ENCODE data around the gene SPAAR. TPM values are rescaled to one million over a fixed set of nuclear protein-coding genes. Genes with fewer than 3 reads are reported as not detected.
A peak's percentile ranks its signal among the peaks of the same experiment; 100 is the strongest.

SPAAR gene
- total RNA-seq, 1 experiment from 2014 or later, result 0.72 TPM

DNA sequence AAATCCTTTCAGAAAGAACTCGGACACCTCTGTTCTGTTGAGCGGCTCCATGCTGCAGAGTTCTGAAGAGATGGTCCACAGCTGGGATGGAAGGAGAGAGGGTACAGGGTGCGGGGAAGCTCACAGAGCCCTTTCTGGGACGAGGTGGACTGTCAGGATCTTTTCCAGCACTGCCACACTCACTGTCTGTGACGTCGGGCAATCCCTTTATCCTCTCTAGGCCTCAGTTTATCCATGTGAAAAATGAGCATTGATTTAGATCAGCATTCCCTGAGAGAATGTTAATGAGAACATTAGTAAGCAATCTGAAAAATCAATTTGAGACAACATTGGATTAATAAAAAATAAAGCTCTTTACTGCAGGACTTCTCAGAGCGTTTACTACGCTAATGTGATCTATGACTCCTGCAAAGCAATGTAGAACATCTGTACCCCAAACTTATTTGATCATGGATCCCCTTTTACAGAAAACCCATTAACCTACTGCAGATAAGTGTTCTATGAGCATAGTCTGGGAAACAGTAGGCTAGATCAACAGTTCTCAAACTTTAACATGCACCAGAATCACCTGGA, 38.9 kb upstream of the SPAAR start, which contains the start of gene OR13J1:
TSS of gene OR13J1 (minus strand) at position 51 of the 573 bp plus-strand sequence. CDS start at position 51, 0 bp downstream.
- no peak within 1 kb of the TSS for H2AFZ ChIP-seq
- no TSS peak for BruUV-seq (replicated peaks)
- H4K20me1 ChIP-seq (ENCODE audit: insufficient read depth), result no peaks in the 10 kb centered on the region
- H3K4me2 ChIP-seq, result no peak within 1 kb of the TSS; the same call in 1 of the 2 replicates
- TF ChIP-seq EZH2 (IDR thresholded peaks at IDR 0.05; ENCODE audit: low read depth), result no peak
- TF ChIP-seq, protein P1, sequence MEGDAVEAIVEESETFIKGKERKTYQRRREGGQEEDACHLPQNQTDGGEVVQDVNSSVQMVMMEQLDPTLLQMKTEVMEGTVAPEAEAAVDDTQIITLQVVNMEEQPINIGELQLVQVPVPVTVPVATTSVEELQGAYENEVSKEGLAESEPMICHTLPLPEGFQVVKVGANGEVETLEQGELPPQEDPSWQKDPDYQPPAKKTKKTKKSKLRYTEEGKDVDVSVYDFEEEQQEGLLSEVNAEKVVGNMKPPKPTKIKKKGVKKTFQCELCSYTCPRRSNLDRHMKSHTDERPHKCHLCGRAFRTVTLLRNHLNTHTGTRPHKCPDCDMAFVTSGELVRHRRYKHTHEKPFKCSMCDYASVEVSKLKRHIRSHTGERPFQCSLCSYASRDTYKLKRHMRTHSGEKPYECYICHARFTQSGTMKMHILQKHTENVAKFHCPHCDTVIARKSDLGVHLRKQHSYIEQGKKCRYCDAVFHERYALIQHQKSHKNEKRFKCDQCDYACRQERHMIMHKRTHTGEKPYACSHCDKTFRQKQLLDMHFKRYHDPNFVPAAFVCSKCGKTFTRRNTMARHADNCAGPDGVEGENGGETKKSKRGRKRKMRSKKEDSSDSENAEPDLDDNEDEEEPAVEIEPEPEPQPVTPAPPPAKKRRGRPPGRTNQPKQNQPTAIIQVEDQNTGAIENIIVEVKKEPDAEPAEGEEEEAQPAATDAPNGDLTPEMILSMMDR (conservative IDR thresholded peaks at IDR 0.05), result no peak
- H3K27ac ChIP-seq, result no peak within 1 kb of the TSS
- no peak for DNase-seq
- no peaks in the 10 kb centered on the region for H3F3A ChIP-seq (ENCODE audit: insufficient read depth, low read depth)
- H3K9me3 ChIP-seq (ENCODE audit: insufficient read depth, low read depth), result no peaks in the 10 kb centered on the region
- no peaks in the 10 kb centered on the region for H3K9me2 ChIP-seq (ENCODE audit: insufficient read depth)
- H3K27me3 ChIP-seq (ENCODE audit: insufficient read depth, low read depth), result no peaks in the 10 kb centered on the region
- H3K36me3 ChIP-seq (ENCODE audit: low read depth), result no peaks in the 10 kb centered on the region
- peaks cover 5% of the 10 kb centered on the region; the same call in 1 of the 2 replicates for H3K4me1 ChIP-seq (replicated peaks; ENCODE audit: insufficient read depth)
- H3K4me3 ChIP-seq, result no peak within 1 kb of the TSS
- intact Hi-C loops (cut with micrococcal nuclease; ENCODE audit: unreplicated experiment), result no loop called here
- ChIA-PET CTCF (interaction anchor here (0.6 kb wide), 1 partner anchor 12 kb away, joined by 3 read pairs; no protein-coding TSS in a partner anchor), POLR2A (ENCODE audit: unreplicated experiment) (no interaction called here)
- no peaks in the 10 kb centered on the region for H3K79me2 ChIP-seq (ENCODE audit: low read depth)

DNA sequence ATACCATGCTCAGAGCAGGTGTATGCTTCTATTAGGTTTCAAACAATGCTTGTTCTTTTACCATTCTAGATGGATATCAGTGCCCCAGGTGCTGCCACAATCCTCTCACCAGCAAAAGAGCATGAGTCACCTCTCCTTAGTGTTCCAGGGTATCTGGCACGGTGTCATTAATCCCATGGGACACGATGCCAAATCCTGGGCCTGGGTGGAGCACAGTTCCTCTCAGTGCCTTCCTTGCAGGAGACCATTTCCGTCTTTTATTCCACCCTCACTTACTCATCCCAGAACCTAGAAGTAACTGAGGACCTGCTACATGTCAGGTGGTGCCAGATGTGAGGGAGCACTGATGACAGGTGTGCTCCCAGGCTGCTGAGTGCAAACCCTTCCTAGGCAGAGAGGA, 37.7 kb upstream of the SPAAR start:
- no peaks in the 10 kb centered on the region for H3K79me2 ChIP-seq (ENCODE audit: low read depth)
- TF ChIP-seq, protein P1 (conservative IDR thresholded peaks at IDR 0.05), result no peak
- TF ChIP-seq EZH2 (IDR thresholded peaks at IDR 0.05; ENCODE audit: low read depth), result no peak
- no TSS peak for BruUV-seq (replicated peaks)
- no peaks in the 10 kb centered on the region for H3K36me3 ChIP-seq (ENCODE audit: low read depth)
- H3K4me1 ChIP-seq (replicated peaks; ENCODE audit: insufficient read depth), result peaks cover 5% of the 10 kb centered on the region; the same call in 1 of the 2 replicates
- no peaks in the 10 kb centered on the region for H4K20me1 ChIP-seq (ENCODE audit: insufficient read depth)
- POLR2A ChIA-PET (ENCODE audit: unreplicated experiment), result no interaction called here
- no peaks in the 10 kb centered on the region for H3K9me2 ChIP-seq (ENCODE audit: insufficient read depth)
- H3K4me3 ChIP-seq, result no peak overlapping the region
- intact Hi-C loops (cut with micrococcal nuclease; ENCODE audit: unreplicated experiment), result no loop called here
- no peaks in the 10 kb centered on the region for H3K27me3 ChIP-seq (ENCODE audit: insufficient read depth, low read depth)
- CTCF ChIA-PET, result no interaction called here
- peak; percentile 66 to 68 for DNase-seq
- H2AFZ ChIP-seq, result no peak overlapping the region
- no peak overlapping the region for H3K27ac ChIP-seq
- H3K9me3 ChIP-seq (ENCODE audit: insufficient read depth, low read depth), result no peaks in the 10 kb centered on the region
- H3K4me2 ChIP-seq, result no peak overlapping the region; the same call in 1 of the 2 replicates
- H3F3A ChIP-seq (ENCODE audit: insufficient read depth, low read depth), result no peaks in the 10 kb centered on the region

DNA sequence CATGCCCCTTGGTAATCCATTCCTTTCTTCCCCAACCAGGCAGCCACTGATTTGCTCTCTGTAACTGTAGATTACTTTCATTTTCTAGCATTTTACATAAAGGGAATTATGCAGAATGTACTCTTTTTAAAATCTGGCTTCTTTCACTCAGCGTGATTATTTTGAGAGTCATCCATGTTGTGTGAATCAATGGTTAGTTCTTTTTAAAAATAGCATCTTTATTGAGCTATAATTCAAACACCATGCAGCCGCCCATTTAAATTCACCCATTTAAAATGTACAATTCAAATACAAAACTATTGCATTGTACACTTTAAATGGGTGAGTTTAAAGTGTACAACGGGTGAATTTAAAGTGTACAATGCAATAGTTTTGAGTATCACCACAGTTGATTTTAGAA, 36.8 kb upstream of the SPAAR start:
- intact Hi-C loops (cut with micrococcal nuclease; ENCODE audit: unreplicated experiment), result no loop called here
- Histone ChIP-seq H3K4me1 (replicated peaks; ENCODE audit: insufficient read depth) (peaks cover 5% of the 10 kb centered on the region; the same call in 1 of the 2 replicates), H3K27me3 (ENCODE audit: insufficient read depth, low read depth) (no peaks in the 10 kb centered on the region), H3K9me3 (ENCODE audit: insufficient read depth, low read depth) (no peaks in the 10 kb centered on the region), H3K4me2 (no peak overlapping the region), H3K79me2 (ENCODE audit: low read depth) (no peaks in the 10 kb centered on the region), H3K4me3 (no peak overlapping the region), H4K20me1 (ENCODE audit: insufficient read depth) (no peaks in the 10 kb centered on the region), H3K9me2 (ENCODE audit: insufficient read depth) (no peaks in the 10 kb centered on the region), H3K36me3 (ENCODE audit: low read depth) (no peaks in the 10 kb centered on the region), H2AFZ (no peak overlapping the region), H3K27ac (no peak overlapping the region), H3F3A (ENCODE audit: insufficient read depth, low read depth) (no peaks in the 10 kb centered on the region)
- no peak for DNase-seq
- CTCF ChIA-PET, result no interaction called here
- POLR2A ChIA-PET (ENCODE audit: unreplicated experiment), result no interaction called here
- TF ChIP-seq, protein P1 (conservative IDR thresholded peaks at IDR 0.05), result no peak
- no peak for TF ChIP-seq EZH2 (IDR thresholded peaks at IDR 0.05; ENCODE audit: low read depth)
- BruUV-seq (replicated peaks), result no TSS peak
